Activated CD8-positive, alpha-beta memory T cell treated with anti-CD3 and anti-CD28 coated beads, Interleukin-2, amount 50 U/mL, for 24 hours (primary cell): ENCODE measurements around the gene NMS.

Experiments used
- DNase-seq: peaks from one replicate; pipeline ENCODE4 v3.0.0-alpha.2; 2020; ENCODE audit errors: extremely low read depth

Gene NMS

GRCh38 chr2:100484390-100484789 lies 14.1 kb downstream of the NMS start:
- no peak for DNase-seq

GRCh38 chr2:100485396-100485795 lies 15.1 kb downstream of the NMS start:
- DNase-seq, result no peak

GRCh38 chr2:100494712-100495111 lies 24.4 kb downstream of the NMS start:
- no peak for DNase-seq

DNA sequence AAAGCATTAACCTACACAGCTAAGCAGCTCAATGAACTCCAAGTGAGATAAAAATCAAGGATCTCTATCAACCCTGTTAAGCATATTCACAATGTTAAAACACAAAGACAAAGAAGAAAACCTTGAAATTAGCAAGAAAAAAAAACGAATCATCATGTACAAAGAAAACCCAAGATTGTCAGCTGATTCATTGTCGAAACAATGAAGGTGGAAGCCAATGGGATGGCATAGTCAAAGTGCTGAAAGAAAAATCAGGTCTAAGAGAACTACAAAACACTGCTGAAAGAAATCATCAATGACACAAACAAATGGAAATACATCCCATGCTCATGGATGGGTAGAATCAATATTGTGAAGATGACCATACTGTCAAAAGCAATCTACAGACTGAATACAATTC lies 32.5 kb downstream of the NMS start:
- DNase-seq, result no peak

DNA sequence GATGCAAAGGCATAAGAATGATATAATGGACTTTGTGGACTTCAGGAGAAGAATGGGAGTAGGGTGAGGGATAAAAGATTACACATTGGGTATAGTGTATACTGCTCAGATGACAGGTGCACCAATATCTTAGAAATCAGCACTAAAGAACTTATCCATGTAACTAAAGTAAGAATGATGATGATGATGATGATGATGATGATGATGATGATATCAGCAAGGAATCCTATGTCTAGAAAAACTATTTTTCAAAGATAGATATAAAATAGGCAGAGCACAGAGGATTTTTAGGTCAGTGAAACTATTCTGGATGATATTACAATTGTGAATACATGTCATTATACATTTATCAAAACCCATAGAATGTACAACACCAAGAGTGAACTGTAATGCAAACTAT lies 34.3 kb downstream of the NMS start:
- DNase-seq, result no peak

DNA sequence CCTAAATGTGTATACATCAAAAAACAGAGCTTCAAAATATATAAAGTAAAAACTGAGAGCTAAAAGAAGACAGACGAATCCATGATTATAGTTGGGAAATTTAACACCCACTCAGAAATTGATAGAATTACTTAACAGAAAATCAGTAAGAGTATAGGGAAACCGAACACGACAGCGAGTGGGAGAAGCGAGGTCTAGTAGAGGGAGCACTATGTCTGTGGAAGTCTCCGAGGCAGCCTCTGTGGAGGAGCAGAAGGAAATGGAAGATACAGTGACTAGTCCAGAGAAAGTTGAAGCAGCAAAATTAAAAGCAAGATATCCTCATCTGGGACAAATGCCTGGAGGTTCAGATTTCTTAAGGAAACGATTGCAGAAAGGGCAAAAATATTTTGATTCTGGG lies 38.8 kb downstream of the NMS start:
- no peak for DNase-seq

- no peak for DNase-seq
These were observed 43.4 kb downstream of the NMS start for GRCh38 chr2:100513650-100514049.

DNA sequence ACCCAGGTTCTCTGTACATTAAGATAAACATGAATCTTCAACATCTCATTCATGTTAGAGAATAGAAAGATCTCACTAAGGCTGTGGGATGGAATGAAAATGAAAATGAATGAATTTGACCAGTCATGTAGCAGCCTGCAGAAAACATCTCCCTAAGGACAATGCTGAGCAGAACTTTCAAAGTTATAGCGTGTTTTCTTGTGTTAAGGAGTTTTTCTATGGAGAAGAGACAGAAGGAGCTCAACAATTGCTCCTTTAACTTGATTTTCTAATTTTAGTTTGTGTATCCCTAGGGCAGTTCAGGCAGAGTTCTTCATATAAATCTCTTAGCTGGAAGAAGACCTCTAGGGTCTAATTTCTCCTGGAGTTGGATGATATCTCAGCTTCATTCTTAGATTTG lies 47.3 kb downstream of the NMS start:
- DNase-seq, result no peak

GRCh38 chr2:100518801-100519200 lies 48.5 kb downstream of the NMS start:
- DNase-seq, result no peak

- no peak for DNase-seq
These were observed 49.9 kb downstream of the NMS start for GRCh38 chr2:100520224-100520623.

DNA sequence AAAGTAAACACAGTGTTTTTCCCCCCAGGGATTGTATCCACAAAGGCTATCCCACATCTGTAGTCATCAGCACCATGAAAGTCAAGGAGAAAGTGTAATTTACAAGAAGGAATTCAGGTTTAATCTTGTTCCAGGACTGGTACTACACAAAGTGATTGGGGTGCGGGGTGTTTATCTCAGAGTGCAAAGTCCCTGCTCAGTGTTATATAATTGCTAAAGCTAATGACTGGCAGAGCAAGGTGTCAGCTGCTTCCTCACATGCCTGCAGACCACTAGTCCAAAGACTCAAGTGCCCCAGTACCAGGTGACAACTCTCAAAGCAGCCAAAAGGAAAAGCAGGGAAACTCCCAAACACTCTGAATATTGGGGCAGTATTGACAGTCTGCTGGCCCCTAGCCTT lies 52.1 kb downstream of the NMS start:
- no peak for DNase-seq

DNA sequence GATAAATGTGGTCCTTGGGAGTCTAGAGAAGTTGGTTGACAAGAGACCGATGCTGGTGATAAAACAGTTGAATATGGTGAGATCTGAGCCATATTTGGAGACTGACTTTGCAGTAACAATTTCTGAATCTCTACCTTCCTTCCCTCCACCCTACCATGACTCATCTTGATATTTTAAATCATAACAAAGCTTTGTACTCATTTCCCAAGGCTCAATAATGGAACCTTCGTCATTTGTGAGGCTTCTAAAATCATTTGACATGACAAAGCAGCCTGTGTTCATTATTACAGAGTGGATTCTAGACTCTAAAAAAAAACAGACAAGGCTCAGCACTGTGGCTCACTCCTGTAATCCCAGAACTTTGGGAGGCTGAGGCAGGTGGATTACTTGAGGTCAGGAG lies 54.0 kb downstream of the NMS start:
- DNase-seq, result no peak

DNA sequence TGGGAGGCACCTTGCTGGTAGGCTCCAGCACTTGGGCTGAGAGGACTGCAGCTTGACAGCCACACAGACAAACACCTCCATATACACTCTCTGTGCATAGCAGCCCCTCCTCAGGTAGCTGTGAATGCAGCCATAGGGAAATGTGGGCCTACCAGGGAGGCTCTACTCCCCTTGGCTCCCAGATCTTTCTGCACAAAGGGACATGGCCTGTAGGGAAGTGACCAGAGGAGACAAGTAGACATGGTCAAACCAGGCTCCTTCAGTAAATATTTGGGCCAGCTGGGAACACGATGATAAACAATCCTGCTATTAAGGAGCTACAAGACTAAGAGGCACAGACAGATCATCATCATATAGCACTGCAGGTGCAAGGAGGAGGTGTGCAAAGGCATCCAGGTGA lies 56.6 kb downstream of the NMS start:
- no peak for DNase-seq

DNA sequence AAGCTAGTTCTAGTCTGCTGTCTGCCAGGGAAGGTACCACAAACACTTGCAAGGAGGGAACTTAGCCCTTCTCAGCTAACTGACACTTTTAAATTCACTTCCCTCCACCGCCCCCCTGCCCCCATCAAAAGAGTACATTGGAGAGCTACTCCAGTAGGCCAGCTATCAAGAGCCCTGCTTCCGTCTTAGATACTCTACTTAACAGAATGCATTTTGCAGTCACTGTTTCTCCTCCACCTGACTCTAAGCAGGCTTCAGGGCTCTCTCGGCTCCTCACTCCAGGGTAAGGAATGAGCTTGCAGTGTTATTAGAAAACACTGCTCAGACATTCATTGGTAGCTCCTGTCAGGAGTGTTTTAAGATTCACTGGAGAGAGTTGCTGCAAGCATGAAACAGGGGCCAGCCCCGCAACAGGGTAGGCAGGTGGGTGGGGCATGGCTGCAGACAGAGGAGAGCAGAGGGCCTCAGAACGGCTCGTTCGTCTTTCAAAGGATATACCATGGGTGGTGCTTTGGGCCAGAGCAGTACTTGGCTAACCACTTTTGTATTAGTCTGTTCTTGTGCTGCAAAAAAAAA lies 57.2 kb downstream of the NMS start:
- DNase-seq, result no peak

GRCh38 chr2:100529176-100529575 lies 58.9 kb downstream of the NMS start:
- DNase-seq, result no peak

GRCh38 chr2:100529900-100530299 lies 59.6 kb downstream of the NMS start:
- DNase-seq, result no peak
